Peyer's patch (tissue), 4 donors: Measurements from ENCODE around the gene CHST8. TPM values are rescaled to one million over a fixed set of nuclear protein-coding genes. Genes with fewer than 3 reads are reported as not detected.

Experiments used
- DNase-seq, 3 donors: peaks; one replicate each; pipeline ENCODE4 v3.0.0-alpha.2; 2017 to 2019
- H3K27ac ChIP-seq, 4 donors: fragments of 200-600 bp; sonication (generic); one replicate each; pipeline ENCODE4 v1.5.1; 2016 to 2019
- H3K27me3 ChIP-seq, 2 donors: fragments of 200-600 bp; sonication (generic); one replicate each; pipeline ENCODE4 v1.5.1; 2019
- H3K36me3 ChIP-seq, 3 donors: fragments of 200-600 bp; sonication (generic); one replicate each; pipeline ENCODE4 v1.5.1; 2016 to 2019
- H3K4me1 ChIP-seq, 4 donors: fragments of 200-600 bp; sonication (generic); one replicate each; pipeline ENCODE4 v1.5.1; 2016 to 2019
- H3K4me3 ChIP-seq, 4 donors: fragments of 200-600 bp; sonication (generic); 1 replicate in 3 of 4; 2 replicates in 1 of 4; pipeline ENCODE4 v1.5.1; 2016 to 2019; ENCODE audit warnings: mild to moderate bottlenecking in 1 of 4
- H3K9me3 ChIP-seq, 4 donors: fragments of 200-600 bp; sonication (generic); one replicate each; pipeline ENCODE4 v1.5.1; 2016 to 2019; ENCODE audit warnings: mild to moderate bottlenecking in 1 of 4
- POLR2A ChIP-seq, 2 donors: fragments of 450-650 bp; IDR thresholded peaks; one replicate each; pipeline ENCODE4 v1.5.1; 2017; ENCODE audit warnings: antibody characterized with exemption in 2 of 2, mild to moderate bottlenecking in 2 of 2, moderate library complexity in 2 of 2
- total RNA-seq, 4 donors: library from RNA; depleted of rRNA; stranded (reverse); fragments of >200 nt; gene quantifications; one replicate each; pipeline ENCODE4 v1.1.0, GENCODE V29; 2016
- TF ChIP-seq, protein P1 (sequence below), 6 experiments: fragments of 450-650 bp in 4 of 6; fragments of 200-600 bp in 2 of 6; sonication (generic) in 1 of 6; IDR thresholded peaks; one replicate each; pipeline ENCODE4 v1.5.1; 2017 to 2019; ENCODE audit warnings: antibody characterized with exemption in 6 of 6, mild to moderate bottlenecking in 3 of 6, moderate library complexity in 1 of 6

CHST8 gene, protein sequence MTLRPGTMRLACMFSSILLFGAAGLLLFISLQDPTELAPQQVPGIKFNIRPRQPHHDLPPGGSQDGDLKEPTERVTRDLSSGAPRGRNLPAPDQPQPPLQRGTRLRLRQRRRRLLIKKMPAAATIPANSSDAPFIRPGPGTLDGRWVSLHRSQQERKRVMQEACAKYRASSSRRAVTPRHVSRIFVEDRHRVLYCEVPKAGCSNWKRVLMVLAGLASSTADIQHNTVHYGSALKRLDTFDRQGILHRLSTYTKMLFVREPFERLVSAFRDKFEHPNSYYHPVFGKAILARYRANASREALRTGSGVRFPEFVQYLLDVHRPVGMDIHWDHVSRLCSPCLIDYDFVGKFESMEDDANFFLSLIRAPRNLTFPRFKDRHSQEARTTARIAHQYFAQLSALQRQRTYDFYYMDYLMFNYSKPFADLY
- total RNA-seq, result 1 to 10 TPM in 1 of 4 donors, under 1 TPM in 1, not detected in 2; 0.54 to 1.8 TPM

DNA sequence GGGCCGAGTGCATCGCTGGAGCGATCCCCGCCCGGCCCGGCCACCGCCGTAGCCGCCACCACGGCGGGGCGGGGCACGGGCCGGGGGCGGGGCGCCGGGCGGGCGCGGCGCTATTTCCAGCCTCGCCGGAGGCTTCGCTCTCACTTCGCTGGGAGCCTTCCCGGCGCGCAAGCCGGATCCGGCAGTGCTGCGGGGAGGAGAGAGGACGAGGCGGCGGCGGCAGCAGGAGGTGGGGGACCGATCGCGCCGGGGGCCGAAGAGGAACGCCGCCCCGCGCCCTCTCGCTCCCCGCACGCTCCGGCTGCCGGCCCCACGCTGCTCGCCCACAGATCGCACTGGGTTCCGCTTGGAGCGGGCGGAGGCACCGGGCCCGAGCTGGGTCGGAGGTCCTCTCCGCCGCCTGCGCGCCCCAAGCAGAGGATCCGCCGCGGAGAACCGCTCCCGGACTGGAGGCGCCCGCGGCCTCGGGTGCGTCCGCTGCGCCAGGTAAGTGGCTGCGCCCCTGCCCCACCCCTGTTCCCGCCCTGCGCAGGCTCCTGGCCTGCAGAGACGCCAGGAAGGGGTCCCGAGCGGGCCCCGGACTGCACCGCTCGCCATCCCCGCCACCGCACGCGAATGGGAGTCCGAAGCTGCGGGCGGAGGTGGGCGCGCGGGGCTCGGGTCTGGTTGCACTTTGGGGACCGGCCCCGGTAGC lies at the start of gene CHST8:
Gene CHST8, plus strand, starts transcription at position 143 of the 694 bp plus-strand sequence. CDS start 67,309 bp downstream, outside the sequence.
- Histone ChIP-seq H3K4me3 (peak within 1 kb of the TSS in 3 of 4 donors; percentile 22 to 49 (median 47)), H3K27me3 (peaks cover 0 to 20% of the 10 kb centered on the region in 2 donors), H3K36me3 (no peaks in the 10 kb centered on the region), H3K9me3 (peaks cover 0 to 3% (median 0%) of the 10 kb centered on the region in 4 donors), H3K27ac (no peak within 1 kb of the TSS), H3K4me1 (peaks cover 0 to 14% (median 3%) of the 10 kb centered on the region in 4 donors)
- no peak for TF ChIP-seq POLR2A (IDR thresholded peaks at IDR 0.05)
- TF ChIP-seq, protein P1, sequence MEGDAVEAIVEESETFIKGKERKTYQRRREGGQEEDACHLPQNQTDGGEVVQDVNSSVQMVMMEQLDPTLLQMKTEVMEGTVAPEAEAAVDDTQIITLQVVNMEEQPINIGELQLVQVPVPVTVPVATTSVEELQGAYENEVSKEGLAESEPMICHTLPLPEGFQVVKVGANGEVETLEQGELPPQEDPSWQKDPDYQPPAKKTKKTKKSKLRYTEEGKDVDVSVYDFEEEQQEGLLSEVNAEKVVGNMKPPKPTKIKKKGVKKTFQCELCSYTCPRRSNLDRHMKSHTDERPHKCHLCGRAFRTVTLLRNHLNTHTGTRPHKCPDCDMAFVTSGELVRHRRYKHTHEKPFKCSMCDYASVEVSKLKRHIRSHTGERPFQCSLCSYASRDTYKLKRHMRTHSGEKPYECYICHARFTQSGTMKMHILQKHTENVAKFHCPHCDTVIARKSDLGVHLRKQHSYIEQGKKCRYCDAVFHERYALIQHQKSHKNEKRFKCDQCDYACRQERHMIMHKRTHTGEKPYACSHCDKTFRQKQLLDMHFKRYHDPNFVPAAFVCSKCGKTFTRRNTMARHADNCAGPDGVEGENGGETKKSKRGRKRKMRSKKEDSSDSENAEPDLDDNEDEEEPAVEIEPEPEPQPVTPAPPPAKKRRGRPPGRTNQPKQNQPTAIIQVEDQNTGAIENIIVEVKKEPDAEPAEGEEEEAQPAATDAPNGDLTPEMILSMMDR (IDR thresholded peaks at IDR 0.05), result no peak
- peak in 1 of 3 donors; percentile 59 for DNase-seq

DNA sequence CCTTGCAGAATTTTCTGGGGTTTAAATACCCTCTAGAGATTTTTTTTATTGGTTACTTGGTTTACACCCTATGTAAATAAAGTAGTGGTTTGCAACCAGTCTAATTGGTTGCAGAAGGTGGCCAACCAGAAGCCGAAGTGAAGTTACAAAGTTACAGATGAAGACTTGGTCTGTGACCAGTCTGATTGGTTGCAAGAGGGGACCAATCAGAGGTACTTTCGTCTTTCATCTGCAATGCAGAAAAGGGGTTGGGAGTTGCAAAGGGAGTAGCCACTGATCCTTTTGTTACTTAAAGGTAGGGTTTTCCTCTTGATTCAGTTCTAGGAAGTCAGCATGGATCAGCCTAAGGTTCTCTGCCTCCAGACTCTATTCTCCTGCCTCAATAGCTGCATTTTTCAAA lies 48.8 kb upstream of the CHST8 start:
- Histone ChIP-seq H3K4me1 (no peaks in the 10 kb centered on the region), H3K4me3 (no peak overlapping the region), H3K27me3 (no peaks in the 10 kb centered on the region), H3K27ac (no peak overlapping the region), H3K9me3 (peaks cover 0 to 5% (median 0%) of the 10 kb centered on the region in 4 donors), H3K36me3 (no peaks in the 10 kb centered on the region)
- DNase-seq, result no peak
- TF ChIP-seq POLR2A (IDR thresholded peaks at IDR 0.05), result no peak

DNA sequence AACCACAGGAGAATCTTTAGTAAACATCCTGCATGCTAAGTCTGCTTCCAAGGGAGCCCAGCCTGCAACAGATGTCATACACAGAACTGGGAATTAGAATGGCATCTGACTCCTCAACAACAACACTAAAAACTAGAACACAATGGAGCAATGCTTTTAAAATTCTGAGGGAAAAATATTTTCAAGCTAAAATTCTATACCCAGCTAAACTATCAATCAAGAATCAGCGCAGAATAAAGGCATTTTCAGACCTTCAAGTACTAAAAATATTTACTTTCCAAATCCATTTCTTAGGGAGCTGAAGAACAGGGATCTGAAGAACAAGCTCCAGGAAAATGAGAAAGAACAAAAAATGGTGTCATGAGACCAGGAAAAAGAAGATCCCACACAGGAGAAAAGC lies 46.9 kb upstream of the CHST8 start:
- Histone ChIP-seq H3K4me1 (no peaks in the 10 kb centered on the region), H3K27ac (no peak overlapping the region), H3K4me3 (no peak overlapping the region), H3K36me3 (no peaks in the 10 kb centered on the region), H3K27me3 (no peaks in the 10 kb centered on the region), H3K9me3 (peaks cover 0 to 5% (median 0%) of the 10 kb centered on the region in 4 donors)
- no peak for DNase-seq
- TF ChIP-seq, protein P1 (IDR thresholded peaks at IDR 0.05), result no peak
- TF ChIP-seq POLR2A (IDR thresholded peaks at IDR 0.05), result no peak

DNA sequence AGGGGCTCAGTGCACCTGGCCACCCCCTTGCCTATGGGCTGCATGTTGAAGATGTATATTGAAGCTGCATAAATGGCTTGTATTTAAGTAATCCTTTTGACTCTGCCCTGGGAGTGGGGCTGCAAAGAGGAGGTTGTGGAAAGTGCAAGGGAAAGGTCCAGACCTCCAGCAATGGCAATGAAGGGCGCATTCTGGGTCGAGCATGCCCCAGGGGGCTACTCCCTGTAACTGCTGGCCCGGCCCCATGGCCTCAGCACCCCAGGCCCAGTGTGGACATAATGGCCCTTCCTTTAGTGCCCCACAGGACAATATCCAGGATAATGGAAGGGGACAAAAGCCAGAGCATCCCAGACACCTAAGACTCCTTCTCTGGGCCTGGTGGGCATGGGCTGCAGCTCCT lies 43.1 kb upstream of the CHST8 start:
- Histone ChIP-seq H3K27ac (no peak overlapping the region), H3K4me1 (no peaks in the 10 kb centered on the region), H3K36me3 (no peaks in the 10 kb centered on the region), H3K27me3 (no peaks in the 10 kb centered on the region), H3K9me3 (peaks cover 0 to 5% (median 0%) of the 10 kb centered on the region in 4 donors), H3K4me3 (no peak overlapping the region)
- no peak for TF ChIP-seq POLR2A (IDR thresholded peaks at IDR 0.05)
- DNase-seq, result no peak

DNA sequence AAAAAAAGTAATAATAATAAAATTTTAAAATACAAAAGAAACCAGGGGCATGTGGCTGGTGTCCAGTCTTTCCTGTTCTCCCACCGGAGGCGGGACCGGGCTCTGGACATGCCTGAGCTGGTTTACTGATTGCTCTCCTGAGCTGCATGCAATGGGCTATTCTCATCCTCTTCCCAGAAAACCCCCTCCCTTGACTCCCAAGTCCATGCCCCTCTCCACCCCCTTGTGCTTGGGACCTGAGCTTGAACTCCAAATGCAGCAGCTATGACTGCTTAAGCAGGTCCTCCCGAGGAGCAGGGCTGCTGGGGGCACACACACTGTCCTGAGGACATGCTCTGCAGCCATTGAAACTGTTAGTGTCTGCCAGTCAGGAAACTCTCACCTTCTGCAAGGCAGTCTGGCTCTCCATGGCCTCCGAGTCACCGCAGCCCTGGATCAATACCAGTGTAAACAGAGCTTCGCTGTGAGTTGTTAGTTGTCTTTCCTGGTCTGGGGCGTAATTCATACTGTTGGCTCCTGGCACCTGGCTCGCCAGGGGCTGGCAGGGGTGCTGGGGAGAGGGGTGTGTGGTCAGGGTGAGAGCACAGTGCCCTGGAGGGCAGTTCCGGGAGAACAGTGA lies 41.6 kb upstream of the CHST8 start:
- no peak overlapping the region for H3K27ac ChIP-seq
- H3K4me3 ChIP-seq, result no peak overlapping the region
- no peak for DNase-seq
- no peaks in the 10 kb centered on the region for H3K27me3 ChIP-seq
- H3K36me3 ChIP-seq, result no peaks in the 10 kb centered on the region
- H3K4me1 ChIP-seq, result no peaks in the 10 kb centered on the region
- TF ChIP-seq, protein P1 (IDR thresholded peaks at IDR 0.05), result no peak
- TF ChIP-seq POLR2A (IDR thresholded peaks at IDR 0.05), result no peak
- H3K9me3 ChIP-seq, result no peaks in the 10 kb centered on the region

DNA sequence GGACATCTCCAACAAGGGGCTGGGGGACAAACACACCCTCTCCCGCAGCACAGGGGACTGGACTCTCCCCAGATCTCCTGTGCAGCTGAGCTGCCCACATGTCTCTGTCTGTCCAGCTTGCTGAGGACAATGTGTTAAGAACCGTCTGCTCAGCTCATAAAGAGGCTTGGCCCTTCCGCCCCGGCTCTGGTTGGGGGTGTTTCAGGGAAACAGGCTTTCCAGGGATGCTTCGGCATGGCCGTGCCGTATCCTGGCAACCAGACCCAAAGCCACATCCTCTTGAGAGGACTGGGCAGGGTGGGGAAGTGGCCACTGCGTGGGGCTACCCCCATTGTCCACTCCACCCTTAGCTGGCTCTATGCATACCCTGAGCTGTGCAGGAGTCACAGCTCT lies 41.1 kb upstream of the CHST8 start:
- TF ChIP-seq POLR2A (IDR thresholded peaks at IDR 0.05), result no peak
- TF ChIP-seq, protein P1 (IDR thresholded peaks at IDR 0.05), result no peak
- Histone ChIP-seq H3K27me3 (no peaks in the 10 kb centered on the region), H3K4me3 (no peak overlapping the region), H3K4me1 (no peaks in the 10 kb centered on the region), H3K27ac (no peak overlapping the region), H3K9me3 (no peaks in the 10 kb centered on the region), H3K36me3 (no peaks in the 10 kb centered on the region)
- no peak for DNase-seq
